ENCODE data around the gene BAX.

BAX gene

DNA sequence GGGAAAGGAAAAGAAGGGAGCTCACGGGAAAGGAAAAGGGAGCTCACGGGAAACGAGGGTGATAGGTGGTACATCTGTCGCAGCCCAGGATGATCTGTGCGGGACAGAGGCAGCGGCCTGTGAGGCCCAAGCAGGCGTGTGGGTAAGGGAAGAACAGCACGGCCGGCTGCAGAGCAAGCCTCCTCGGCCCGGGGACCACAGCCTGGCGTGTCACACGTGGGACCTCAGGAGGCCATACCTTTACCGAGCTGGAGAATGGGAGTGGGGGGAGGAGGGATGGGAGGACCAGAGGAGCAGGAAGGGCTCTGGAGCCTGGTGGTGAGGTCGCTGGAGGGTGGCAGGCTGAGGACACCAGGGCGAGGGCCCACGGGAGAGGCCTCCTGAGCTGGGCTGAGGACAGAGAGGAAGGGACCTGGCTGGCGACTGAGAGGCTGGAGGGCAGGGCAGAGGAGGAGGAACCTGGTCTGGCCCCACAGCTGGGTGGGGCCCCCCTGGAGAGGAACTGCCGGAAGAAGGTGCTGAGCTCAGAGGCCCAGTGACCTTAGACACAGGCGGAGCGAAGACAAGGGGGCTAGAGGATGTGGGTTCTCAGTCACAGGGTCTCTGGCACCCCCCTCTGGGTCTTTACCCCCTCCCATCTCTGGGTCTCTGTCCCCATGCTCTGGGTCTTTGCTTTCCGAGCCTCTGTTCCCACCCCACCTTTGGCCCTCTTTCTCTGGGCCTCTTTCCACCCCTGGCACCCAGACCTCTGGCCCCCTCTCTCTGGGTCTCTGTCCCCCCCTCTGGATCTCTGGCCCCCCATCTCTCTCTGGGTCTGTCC is 7.6 kb downstream of the BAX start:
- peak; percentile 90 for DNase-seq (ENCODE audit: low spot score)

DNA sequence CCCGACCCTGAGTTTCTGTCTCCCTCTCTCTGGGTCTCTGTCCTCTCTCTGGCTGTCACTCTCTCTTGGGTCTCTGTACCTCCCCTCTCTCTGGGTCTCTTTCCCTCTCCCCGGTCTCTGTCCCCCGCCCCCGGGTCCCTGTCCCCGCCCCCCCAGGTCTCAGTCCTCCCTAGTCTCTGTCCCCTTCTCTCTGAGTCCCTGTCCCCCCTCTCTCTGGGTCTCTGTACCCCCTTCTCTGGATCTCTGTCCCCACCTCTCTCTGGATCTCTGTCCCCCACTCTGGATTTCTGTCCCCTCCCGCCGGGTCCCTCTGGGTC is 8.1 kb downstream of the BAX start:
- no peak for DNase-seq (ENCODE audit: low spot score)

DNA sequence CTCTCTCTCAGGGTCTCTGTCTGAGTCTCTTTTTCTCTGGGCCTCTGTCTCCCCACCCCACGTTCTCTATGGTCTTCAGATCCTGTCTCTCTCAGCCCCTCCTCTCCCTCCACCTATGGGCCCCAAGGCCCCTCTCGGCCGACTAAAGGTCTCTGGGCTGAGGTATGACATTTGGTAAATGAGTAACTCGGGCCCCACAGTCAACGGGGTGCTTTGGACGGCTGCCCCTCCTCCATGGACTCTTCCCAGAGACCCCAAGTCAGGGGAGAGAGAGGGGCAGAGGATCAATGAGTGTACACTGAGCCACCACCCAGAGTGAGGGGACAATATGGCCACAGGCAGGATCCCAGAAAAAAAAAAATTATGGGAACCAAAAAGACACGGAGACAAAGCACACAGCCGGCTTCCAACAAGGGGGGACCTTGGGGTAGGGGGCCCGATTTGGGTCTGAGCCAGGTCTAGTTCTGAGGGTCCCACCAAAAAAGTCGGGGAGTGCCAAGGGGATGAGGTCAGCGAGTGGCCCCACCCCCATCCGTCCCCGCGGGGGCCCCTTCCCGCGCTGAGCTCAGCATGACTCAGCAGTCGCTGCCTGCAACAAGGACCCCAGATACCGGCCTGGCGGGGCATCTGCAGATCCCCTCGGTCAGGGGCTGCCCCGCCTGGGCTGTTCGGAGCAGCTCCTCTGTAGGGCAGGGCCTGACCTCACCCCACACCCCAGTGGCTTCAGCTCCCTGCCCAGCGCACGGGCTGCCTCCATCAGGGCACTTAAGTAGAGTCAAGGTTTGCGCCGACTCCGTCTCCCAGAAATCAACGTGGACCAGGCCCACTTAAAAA is 8.9 kb downstream of the BAX start:
- DNase-seq (ENCODE audit: low spot score): peak; percentile 89

DNA sequence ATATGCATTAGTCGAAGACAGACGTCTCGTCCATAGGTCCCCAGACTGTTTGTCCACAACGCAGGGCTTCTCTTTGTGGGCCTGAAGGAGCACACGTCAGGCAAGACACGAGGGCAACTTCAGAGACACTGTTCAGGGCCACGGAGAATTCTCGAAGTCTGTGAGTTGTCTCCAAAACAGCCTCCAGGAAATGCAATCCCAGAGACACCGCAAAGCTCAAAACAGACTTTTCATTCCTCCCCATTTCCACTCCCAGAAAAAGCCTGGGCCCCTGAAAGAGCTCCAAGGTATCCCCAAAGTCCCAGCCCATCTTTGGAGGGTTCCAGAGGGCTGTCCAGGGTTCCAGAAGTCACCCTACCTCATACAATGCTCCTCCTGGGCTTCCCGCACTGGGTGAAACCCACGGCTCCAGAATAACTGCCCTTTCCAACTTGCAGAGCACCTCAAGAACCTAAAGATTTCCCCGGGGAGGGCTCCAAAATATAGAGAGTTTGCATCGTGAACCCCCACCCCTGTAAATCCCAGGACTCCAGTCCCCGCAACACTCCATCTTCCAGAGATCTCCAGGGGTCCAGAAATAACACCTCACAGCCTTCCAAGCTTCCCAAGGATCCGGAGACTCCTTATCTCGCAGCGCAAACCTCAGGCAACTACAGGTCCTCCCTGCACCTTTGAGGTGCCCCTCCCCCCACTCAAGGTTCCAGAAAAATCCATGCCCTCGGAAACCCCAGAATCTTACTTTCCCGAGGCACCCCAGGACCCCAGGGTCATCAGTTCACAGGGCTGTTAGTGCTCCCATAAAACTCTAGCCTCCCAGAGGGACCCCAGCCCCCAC is 9.7 kb downstream of the BAX start:
- DNase-seq (ENCODE audit: low spot score): peak; percentile 35

DNA sequence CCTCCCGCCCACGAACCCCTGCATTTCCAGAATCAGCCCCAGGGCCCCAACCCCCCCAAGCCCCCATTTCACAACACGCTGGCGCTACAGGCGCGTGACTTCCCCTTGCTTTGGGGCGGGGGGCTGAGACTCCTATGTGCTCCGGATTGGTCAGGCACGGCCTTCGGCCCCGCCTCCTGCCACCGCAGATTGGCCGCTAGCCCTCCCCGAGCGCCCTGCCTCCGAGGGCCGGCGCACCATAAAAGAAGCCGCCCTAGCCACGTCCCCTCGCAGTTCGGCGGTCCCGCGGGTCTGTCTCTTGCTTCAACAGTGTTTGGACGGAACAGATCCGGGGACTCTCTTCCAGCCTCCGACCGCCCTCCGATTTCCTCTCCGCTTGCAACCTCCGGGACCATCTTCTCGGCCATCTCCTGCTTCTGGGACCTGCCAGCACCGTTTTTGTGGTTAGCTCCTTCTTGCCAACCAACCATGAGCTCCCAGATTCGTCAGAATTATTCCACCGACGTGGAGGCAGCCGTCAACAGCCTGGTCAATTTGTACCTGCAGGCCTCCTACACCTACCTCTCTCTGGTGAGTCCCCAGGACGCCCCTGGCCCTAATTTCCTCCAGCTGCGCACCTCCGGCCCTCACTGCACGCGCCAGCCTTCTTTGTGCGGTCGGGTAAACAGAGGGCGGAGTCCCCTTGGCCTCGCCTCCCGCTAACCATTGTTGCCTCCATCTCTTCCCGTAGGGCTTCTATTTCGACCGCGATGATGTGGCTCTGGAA is 10.5 kb downstream of the BAX start, which contains the start of gene FTL:
Gene FTL, plus strand, starts transcription at position 270 of the 766 bp plus-strand sequence. Its CDS starts 199 bp downstream, at position 469.
- DNase-seq (ENCODE audit: low spot score): peak; percentile 96

DNA sequence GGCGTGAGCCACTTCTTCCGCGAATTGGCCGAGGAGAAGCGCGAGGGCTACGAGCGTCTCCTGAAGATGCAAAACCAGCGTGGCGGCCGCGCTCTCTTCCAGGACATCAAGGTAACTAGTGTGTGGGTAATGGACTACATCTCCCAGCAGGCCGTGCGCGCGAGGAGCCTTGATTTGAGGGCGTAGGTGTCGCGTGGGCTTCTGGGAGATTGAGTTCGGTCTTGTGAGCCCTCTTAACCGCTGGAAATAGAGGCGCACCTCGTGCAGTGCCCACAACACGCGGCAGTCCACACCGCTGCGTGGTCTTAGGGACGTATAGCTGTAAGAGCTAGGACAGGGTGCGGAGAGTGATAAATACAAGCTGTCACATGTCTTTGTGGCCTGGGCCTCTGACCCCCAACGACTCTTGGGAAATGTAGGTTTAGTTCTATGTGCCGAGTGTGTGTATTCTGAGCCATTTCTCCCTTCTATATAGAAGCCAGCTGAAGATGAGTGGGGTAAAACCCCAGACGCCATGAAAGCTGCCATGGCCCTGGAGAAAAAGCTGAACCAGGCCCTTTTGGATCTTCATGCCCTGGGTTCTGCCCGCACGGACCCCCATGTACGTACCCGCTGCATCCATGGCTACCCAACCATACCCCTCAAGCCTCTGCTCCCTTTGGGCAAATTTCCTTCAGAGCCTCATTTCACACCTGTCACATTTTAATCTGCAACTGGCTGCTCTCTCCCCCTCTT is 11.3 kb downstream of the BAX start:
- peak; percentile 84 for DNase-seq (ENCODE audit: low spot score)

DNA sequence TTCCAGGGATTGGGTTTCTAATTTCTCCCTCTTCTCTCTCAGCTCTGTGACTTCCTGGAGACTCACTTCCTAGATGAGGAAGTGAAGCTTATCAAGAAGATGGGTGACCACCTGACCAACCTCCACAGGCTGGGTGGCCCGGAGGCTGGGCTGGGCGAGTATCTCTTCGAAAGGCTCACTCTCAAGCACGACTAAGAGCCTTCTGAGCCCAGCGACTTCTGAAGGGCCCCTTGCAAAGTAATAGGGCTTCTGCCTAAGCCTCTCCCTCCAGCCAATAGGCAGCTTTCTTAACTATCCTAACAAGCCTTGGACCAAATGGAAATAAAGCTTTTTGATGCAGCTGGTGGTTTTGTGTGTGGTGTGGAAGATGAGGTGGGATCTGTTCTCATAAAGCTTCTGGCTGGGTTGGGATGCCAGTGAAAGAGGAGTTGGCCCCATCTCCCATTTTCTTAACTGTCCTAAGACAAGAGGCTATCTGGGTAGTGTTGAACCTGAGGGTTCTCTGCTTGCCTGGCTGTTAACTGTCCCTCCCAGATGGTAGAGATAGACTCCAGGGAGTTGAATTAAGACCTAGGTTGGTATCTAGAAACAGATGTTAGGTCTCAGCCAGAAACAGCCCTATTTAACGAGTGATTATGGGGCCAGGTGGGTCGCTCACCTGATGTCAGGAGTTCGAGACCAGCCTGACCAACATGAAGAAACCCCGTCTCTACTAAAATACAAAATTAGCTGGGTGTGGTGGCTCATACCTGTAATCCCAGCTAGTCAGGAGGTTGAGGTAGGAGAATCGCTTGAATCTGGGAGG is 12.1 kb downstream of the BAX start:
- DNase-seq (ENCODE audit: low spot score): peak; percentile 55

DNA sequence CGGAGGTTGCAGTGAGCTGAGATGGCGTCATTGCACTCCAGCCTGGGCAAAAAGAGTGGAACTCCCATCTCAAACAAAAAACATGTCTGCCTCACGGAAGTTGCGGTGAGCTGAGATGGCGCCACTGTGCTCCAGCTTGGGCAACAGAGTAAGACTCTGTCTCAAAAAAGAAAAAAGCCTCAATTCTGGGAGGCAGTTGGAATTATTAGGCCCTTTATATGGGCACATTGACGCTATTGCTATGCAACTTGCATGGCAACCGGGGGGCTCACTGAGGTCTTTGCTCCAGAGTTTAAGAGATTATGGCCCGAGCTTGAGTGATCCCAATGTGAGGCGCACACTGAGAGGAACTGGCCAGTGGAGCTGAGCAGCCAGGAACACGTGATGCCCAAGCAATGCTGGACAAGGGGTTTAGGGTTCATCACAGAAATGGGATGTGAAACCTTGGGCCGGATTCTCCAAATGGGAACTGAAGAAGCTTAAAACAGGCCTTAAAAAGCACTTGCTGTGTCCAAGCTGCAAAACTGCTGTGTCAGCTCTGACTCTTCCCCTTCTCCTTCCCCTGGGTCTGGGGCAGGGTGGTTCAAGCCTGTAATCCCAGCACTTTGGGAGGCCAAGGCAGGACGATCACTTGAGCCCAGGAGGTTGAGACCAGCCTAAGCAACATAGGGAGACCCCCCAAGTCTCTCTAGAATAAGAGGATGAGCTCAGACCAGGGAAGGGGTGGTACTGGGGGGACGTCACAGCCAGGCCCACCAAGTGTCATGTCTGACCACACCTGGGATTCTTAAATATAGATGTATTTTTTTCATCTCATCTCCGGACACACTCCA is 12.9 kb downstream of the BAX start:
- DNase-seq (ENCODE audit: low spot score): peak; percentile 71

DNA sequence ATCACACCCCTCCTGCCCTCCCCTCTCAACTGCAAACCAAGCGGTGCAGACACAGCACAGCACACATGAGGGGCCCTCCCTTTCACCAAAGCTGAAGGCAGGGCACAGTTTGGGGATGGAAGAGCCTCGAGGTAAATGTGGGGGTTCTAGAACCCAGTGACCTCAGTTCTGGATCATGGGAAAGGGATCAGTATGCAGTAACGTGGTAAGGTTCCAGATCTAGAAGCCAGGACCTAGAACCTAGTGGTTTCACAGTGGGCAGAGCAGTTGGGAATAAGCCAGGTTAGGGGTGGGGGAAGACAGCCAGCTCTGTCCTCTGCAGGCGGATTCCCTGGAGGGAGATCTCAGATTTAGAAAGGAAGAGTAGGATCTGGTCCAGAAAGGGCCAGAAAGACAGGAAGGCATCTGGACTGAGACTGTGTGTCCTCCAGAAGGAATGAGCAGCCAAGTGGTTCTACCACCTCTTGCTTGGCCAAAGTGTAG is 13.5 kb downstream of the BAX start:
- no peak for DNase-seq (ENCODE audit: low spot score)

DNA sequence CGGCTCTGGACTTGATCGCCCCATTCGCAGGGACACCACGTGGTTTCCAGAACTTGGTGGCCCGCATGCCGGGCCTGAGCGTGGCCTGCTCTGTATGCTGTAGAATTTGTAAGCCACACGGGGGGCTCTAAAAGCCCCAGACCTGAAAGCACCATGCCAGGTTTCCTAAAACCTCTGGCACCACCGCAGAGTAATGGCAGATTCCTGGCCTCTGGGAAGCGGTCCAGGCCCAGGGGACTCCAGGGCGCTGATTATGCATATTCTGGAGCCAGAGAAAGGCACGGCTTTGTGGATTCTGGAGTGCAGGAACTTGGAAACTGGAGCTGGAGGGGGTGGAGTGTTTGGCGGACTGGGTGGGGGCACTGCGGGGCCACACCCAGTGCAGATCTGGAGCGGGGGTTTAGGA is 14.1 kb downstream of the BAX start:
- no peak for DNase-seq (ENCODE audit: low spot score)

DNA sequence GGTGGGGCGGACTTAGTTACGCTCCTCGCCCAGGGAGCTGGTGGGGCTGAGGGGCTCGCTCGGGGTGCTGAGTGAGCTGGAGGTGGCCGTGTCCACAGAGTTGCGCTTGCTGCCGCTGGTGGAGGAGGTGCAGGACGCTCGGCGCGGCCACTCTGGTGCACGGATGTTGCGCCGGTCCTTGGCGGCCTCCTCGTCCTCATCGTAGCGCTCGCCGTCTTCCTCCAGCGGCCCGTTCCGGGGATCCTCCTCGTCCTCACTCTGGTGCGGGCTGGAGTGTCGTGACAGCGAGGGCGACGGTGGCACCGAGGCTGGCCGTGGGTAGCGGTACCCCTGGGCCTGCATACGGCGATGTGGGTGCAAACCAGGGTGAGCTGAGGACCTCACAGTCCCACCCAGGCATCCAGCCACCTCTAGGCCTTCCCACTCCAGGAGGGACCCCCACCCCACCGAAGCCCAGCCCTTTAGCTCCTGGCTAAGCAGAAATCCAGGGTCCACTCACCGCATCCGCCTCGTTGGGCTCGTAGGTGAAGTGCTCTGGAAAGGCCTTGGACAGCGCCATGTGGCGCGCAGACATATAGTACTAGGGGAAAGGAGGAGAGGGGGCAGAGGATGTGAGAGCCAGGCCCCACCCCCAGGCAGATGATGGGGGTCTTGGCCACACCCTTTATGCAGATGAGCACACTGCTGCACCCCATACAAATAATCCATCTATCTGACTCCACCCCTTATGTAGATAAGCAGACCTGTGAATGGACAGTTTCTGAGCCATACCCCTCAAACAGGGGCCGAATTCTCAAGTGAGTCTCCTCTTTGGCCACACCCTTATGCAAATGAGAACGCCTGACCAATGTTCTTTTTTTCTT is 14.8 kb downstream of the BAX start:
- DNase-seq (ENCODE audit: low spot score): peak; percentile 34

DNA sequence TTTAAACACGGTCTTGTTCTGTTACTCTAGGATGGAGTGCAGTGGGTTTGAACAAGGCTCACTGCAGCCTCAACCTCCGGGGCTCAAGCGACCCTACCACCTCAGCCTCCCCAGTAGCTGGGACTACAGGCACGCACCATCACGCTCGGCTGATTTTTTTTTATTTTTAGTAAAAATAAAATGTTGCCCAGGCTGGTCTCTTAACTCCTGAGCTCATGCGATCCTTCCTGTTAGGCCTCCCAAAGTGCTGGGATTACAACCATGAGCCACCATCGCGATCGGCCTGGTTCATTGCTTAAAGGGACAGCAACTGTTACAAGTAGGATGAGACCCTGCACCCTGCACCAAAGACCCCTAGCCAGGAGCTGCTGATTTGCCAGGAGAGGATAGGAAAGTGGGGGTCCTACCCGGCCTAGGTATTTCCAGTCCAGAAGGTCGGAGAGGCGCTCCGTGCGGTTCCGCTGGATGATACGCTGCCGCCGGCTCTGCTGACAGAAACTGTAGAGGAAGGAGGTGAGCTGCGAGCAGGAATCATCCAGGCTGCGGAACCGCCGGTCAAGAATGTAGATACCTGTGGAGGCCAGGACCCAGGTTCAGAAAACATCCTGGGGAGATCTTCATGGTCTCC is 15.6 kb downstream of the BAX start:
- no peak for DNase-seq (ENCODE audit: low spot score)

DNA sequence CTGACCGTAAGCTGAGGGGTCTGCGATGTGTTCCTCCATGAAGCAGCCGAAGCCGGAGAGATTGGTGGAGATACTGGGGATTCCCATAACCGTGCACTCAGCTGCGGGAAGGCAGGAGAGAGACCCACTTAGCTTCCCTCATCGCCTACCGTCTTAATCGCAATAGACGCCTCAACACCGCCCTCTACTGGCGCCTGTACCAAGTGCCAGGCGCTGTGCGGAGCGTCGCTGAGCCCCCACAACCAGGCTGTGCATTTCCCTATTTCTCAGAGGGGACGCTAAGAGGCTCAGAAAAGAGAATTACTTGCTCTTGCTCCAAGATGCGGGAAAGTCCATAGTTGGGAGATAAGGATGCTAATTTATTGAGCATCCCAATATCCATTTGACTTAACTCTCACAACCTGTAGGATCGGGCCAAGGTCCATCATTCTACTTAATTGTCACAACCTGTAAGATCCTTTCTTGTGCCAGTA is 16.3 kb downstream of the BAX start:
- peak; percentile 74 for DNase-seq (ENCODE audit: low spot score)

DNA sequence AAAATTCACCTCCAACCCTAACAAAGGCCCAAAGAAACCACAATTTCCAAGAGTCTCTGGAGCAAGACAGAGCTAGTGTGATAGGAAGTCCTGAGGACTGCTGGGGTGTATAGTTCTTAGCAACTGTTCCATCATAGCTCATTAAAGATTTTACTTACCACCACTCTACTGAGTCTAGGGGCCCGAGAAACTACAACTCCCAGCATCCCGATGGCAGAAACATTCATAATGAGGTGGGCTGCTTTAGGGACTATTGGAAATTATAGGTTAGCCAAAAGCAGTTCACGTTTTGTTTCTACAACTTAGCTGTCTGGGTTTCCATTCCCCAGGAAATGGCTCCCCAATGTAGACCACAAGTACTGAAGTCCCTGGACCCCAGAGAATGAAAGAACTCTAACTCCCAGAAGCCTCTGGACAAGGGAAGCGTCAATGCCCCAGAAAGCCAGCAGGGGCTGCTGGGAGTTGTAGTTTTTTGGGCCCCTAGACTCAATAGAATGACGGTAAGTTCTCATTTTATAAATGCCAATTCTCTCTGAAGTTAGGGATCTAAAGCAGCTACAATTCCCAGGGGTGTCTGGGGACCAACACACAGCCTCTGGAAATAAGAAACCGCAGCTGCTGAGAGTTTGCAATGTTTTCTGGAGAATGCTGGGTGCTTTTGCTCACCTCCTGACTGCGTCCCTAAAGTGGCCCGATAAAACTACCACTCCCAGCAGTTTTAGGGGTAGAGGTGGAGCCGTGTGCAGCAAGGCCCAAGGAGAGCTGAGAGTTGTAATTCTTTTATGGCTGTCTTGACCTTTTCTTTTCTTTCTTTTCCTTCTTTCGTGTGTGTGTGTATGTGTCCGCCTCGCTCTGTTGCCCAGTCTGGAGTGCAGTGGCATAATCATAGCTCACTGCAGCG is 21.5 kb downstream of the BAX start:
- DNase-seq (ENCODE audit: low spot score): no peak

DNA sequence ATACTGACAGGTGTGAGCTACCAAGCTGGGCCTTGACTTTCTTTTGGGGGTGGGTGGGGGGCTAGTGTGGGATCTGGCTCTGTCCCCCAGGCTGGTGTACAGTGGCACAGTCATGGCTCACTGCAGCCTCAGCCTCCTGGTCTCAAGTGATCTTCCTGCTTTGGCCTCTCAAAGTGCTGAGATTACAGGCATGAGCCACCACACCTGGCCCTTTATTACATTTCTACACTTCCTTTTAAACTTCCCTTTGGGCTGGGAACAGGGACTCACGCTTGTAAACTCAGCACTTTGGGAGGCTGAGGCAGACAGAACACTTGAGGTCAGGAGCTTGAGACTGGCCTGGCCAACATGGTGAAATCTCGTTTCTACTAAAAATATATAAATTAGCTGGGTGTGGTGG is 22.4 kb downstream of the BAX start:
- DNase-seq (ENCODE audit: low spot score): no peak

DNA sequence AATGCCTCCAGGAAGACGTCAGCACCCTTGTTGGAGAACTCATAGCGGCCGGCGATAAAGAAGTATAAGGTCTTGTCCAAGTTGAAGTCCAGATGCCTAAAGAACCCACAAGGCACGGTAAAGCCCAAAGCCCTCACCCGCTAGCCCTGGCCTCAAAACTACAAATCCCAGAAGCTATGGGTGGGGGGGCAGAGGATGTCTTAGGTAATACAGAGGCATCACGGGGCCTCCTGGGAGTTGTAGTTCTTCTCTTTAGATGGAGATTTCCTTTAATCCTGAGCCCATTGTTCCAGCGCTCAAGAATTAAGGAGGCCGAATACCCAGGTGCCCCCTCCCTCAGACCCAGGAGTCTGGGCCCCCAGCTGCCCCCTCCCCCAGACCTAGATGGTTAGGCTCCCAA is 27.6 kb downstream of the BAX start:
- DNase-seq (ENCODE audit: low spot score): no peak

All from kidney tubule cell (primary cell).